ENCODE data around the gene MON1B. TPM values are rescaled to one million over a fixed set of nuclear protein-coding genes. Genes with fewer than 3 reads are reported as not detected.

Gene MON1B
- total and polyA plus RNA-seq, 2 of the 13 experiments (the other 11 are each of a cell fraction or from before 2014, with no cell fraction given), result 13.4 to 15.6 TPM

- TF ChIP-seq ZNF142 (CRISPR knock-in tag; IDR thresholded peaks at IDR 0.05) (no peak), SIX4 (CRISPR knock-in tag; IDR thresholded peaks at IDR 0.05) (no peak), ZNF430 (CRISPR knock-in tag; IDR thresholded peaks at IDR 0.05) (peak; percentile 83), ZZZ3 (CRISPR knock-in tag; IDR thresholded peaks at IDR 0.05; ENCODE audit: borderline replicate concordance) (no peak; the same call in 1 of the 2 replicates), ONECUT2 (CRISPR knock-in tag; IDR thresholded peaks at IDR 0.05) (peak; percentile 23; the same call in 1 of the 2 replicates), HBP1 (CRISPR knock-in tag; IDR thresholded peaks at IDR 0.05; ENCODE audit: low read depth) (no peak), ZFP1 (CRISPR knock-in tag; IDR thresholded peaks at IDR 0.05) (peak; percentile 79; the same call in 1 of the 2 replicates), RBAK (CRISPR knock-in tag; IDR thresholded peaks at IDR 0.05) (no peak), POLR2A (IDR thresholded peaks at IDR 0.05; ENCODE audit: insufficient read depth in 1 of 2, low read depth in 2 of 2, low read length in 2 of 2) (peak; percentile 80 to 87), ZNF33A (CRISPR knock-in tag; IDR thresholded peaks at IDR 0.05; ENCODE audit: borderline replicate concordance) (no peak), ZNF691 (CRISPR knock-in tag; IDR thresholded peaks at IDR 0.05; ENCODE audit: borderline replicate concordance, low read depth) (no peak), MAX (IDR thresholded peaks at IDR 0.05) (peak; percentile 29), ZNF7 (CRISPR knock-in tag; IDR thresholded peaks at IDR 0.05) (no peak), TEAD3 (CRISPR knock-in tag; optimal IDR thresholded peaks at IDR 0.05; ENCODE audit: borderline replicate concordance) (peak; percentile 60), U2AF2 (IDR thresholded peaks at IDR 0.05; ENCODE audit: low read depth, low read length) (0 out of 2 replicates have a peak, but pooled peaks have one; percentile 53), HNRNPL (IDR thresholded peaks at IDR 0.05; ENCODE audit: low read depth, low read length) (peak; percentile 22; the same call in 1 of the 2 replicates), SIX1 (CRISPR knock-in tag; IDR thresholded peaks at IDR 0.05; ENCODE audit: borderline replicate concordance) (0 out of 2 replicates have a peak, but pooled peaks have one; percentile 36), ZNF749 (CRISPR knock-in tag; IDR thresholded peaks at IDR 0.05; ENCODE audit: borderline replicate concordance) (peak; percentile 93)
Observed at GRCh38 chr16:77190478-77191258, at the start of gene MON1B (continued).
